NB4 (cell line): ENCODE results near the gene TMEM248.

Experiments used
- CTCF ChIP-seq: IDR thresholded peaks from one replicate; pipeline ENCODE4 v1.5.1; 2012; ENCODE audit warnings: low read depth, low read length
- MAX ChIP-seq: IDR thresholded peaks from 2 replicates; pipeline ENCODE4 v1.6.1; 2011; ENCODE audit warnings: low read depth, low read length
- MYC ChIP-seq: IDR thresholded peaks from 2 replicates; pipeline ENCODE4 v1.6.1; 2011; ENCODE audit warnings: low read depth, low read length
- POLR2A ChIP-seq: IDR thresholded peaks from 2 replicates; pipeline ENCODE4 v1.6.1; 2011; ENCODE audit warnings: mild to moderate bottlenecking; ENCODE audit not compliant: insufficient read length; ENCODE audit errors: extremely low read depth

- no peak for TF ChIP-seq CTCF
- TF ChIP-seq POLR2A = no peak
- TF ChIP-seq MAX = no peak
- TF ChIP-seq MYC = no peak
These were observed 8.1 kb downstream of the TMEM248 start for GRCh38 chr7:66929165-66929564.
